Measurements from ENCODE around the gene SEMA6C. TPM values are rescaled to one million over a fixed set of nuclear protein-coding genes. Genes with fewer than 3 reads are reported as not detected.

The SEMA6C gene
- total and polyA plus RNA-seq, 2 of the 13 experiments (the other 11 are each of a cell fraction or from before 2014, with no cell fraction given) = 1.4 to 2.9 TPM

GRCh38 chr1:151165738-151166504 is 19.5 kb upstream of the SEMA6C start, which contains the start of the genes LYSMD1 and SCNM1:
Gene LYSMD1 (minus strand): TSS chr1:151165902. CDS start chr1:151165258, 644 bp downstream.
Gene SCNM1 (plus strand): TSS chr1:151166144. CDS start chr1:151166153, 9 bp downstream.
- in situ Hi-C loops (cut with HindIII; ENCODE audit: extremely low pct_ligation_motif_present, low pct_unique_long_range_greater_than_20kb) = no loop called here
- FAIRE-seq = peak; percentile 99
- TF ChIP-seq CHCHD3 (CRISPR knock-in tag; IDR thresholded peaks at IDR 0.05) (no peak), ZNF44 (CRISPR knock-in tag; IDR thresholded peaks at IDR 0.05) (peak; percentile 95; the same call in 1 of the 2 replicates), RBM39 (IDR thresholded peaks at IDR 0.05; ENCODE audit: low read depth, low read length, poor library complexity, severe bottlenecking) (no peak), TBX2 (CRISPR knock-in tag; IDR thresholded peaks at IDR 0.05; ENCODE audit: borderline replicate concordance) (no peak; the same call in none of the 2 replicates), MAZ (IDR thresholded peaks at IDR 0.05; ENCODE audit: borderline replicate concordance, low read depth, low read length) (no peak), MAZ (CRISPR knock-in tag; IDR thresholded peaks at IDR 0.05; ENCODE audit: low read depth) (peak; percentile 68), PRPF4 (IDR thresholded peaks at IDR 0.05; ENCODE audit: low read depth, low read length, poor library complexity, severe bottlenecking) (no peak), ARID3A (IDR thresholded peaks at IDR 0.05; ENCODE audit: low read depth, low read length) (peak; percentile 77), PTBP1 (IDR thresholded peaks at IDR 0.05; ENCODE audit: low read depth, low read length, poor library complexity, severe bottlenecking) (no peak), MTERF4 (CRISPR knock-in tag; IDR thresholded peaks at IDR 0.05) (peak; percentile 56; the same call in 1 of the 2 replicates), ZNF414 (CRISPR knock-in tag; IDR thresholded peaks at IDR 0.05) (no peak), ZNF563 (CRISPR knock-in tag; IDR thresholded peaks at IDR 0.05) (peak; percentile 52; the same call in 1 of the 2 replicates), TAF1 (CRISPR knock-in tag; IDR thresholded peaks at IDR 0.05) (peak; percentile 60; the same call in 1 of the 2 replicates), ZNF17 (CRISPR knock-in tag; IDR thresholded peaks at IDR 0.05) (no peak), ZNF879 (CRISPR knock-in tag; IDR thresholded peaks at IDR 0.05) (0 out of 2 replicates have a peak, but pooled peaks have one; percentile 61), WIZ (CRISPR knock-in tag; IDR thresholded peaks at IDR 0.05) (peak; percentile 76; the same call in 1 of the 2 replicates), LCORL (IDR thresholded peaks at IDR 0.05) (no peak), LCORL (CRISPR knock-in tag; IDR thresholded peaks at IDR 0.05) (peak; percentile 49; the same call in 1 of the 2 replicates), PLRG1 (conservative IDR thresholded peaks at IDR 0.05) (no peak), NFE2L1 (CRISPR knock-in tag; IDR thresholded peaks at IDR 0.05; ENCODE audit: borderline replicate concordance) (no peak), ZNF598 (CRISPR knock-in tag; IDR thresholded peaks at IDR 0.05; ENCODE audit: borderline replicate concordance) (no peak), ZNF501 (CRISPR knock-in tag; IDR thresholded peaks at IDR 0.05) (peak; percentile 94)

More at GRCh38 chr1:151165738-151166504, 19.5 kb upstream of the SEMA6C start, which contains the start of the genes LYSMD1 and SCNM1:
- ATAC-seq (peak; percentile 94), DNase-seq (ENCODE audit: low spot score) (peak; percentile 97)
- Histone ChIP-seq H3K4me2 (ENCODE audit: low read depth, low read length) (peak within 1 kb of the TSS; percentile 91), H4K20me1 (ENCODE audit: insufficient read depth, low read length) (no peaks in the 10 kb centered on the region), H2AFZ (ENCODE audit: low read length) (peak within 1 kb of the TSS; percentile 94), H3K27ac (ENCODE audit: extremely low read length, insufficient read depth, low read length) (peak within 1 kb of the TSS; percentile 85), H3K4me3 (replicated peaks in 1 of 3; ENCODE audit: insufficient read depth in 1 of 3, low read depth in 2 of 3, low read length in 3 of 3) (peak within 1 kb of the TSS; percentile 91 to 94 (median 93)), H3K9ac (ENCODE audit: insufficient read depth, low read depth, low read length) (peak within 1 kb of the TSS; percentile 93), H3K4me1 (ENCODE audit: insufficient read depth, low read length) (peaks cover 25% of the 10 kb centered on the region), H3K9me3 (ENCODE audit: low read length) (no peaks in the 10 kb centered on the region), H3K36me3 (replicated peaks in 1 of 2; ENCODE audit: control insufficient read depth in 1 of 2, insufficient read depth in 2 of 2, low read length in 2 of 2) (peaks cover 9 to 11% of the 10 kb centered on the region in 2 experiments; a peak in 4 of 5 replicates), H3K79me2 (ENCODE audit: insufficient read depth, low read length) (peaks cover 17% of the 10 kb centered on the region), H3K27me3 (ENCODE audit: control insufficient read depth in 1 of 2, insufficient read depth in 2 of 2, low read length in 2 of 2) (peaks cover 0 to 5% of the 10 kb centered on the region in 2 experiments; a peak in 2 of 5 replicates)
- BruUV-seq (replicated peaks) = TSS peak; percentile 88
- 2% methylated on average over 37 of the region's 38 CpGs for WGBS (ENCODE audit: low lambda C conversion rate)
- intact Hi-C loops (cut with micrococcal nuclease; ENCODE audit: unreplicated experiment) = no loop called here
- ChIA-PET POLR2A (interaction anchor here (1.0 to 2.8 kb wide), 7 partner anchors 13 to 206 kb away, joined by 4 to 25 read pairs (median 4); partner anchors contain the start of gene VPS72), CTCF (ENCODE audit: low intra/inter-chr PET ratio, low total read pairs) (no interaction called here)
